GM19467 (cell line): ENCODE results near the gene DHRSX.

Source experiments
- ATAC-seq: cut with Tn5 transposase; IDR thresholded peaks from one replicate; pipeline ENCODE4 v1.9.1; 2021; ENCODE audit warnings: mild to moderate bottlenecking, moderate library complexity; ENCODE audit not compliant: unreplicated experiment

Gene DHRSX

DNA sequence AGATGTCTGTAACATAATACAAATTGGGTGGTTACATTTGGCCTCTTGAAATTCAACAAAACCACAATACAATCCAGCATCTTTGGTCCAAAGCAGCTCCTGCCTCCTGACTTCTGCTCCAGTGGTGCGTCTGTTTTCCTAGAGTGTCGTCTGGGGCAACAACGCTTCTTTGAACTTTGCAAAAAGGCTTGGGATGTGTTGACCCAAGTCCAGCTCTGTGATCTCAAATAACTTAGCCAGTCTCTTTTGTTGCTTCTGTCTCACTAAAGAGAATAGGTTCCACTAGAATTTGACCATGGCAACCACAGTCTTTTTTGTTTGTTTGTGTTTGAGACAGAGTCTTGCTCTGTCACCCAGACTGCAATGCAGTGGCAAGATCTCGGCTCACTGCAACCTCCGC is 324.0 kb downstream of the DHRSX start:
- ATAC-seq = no peak

DNA sequence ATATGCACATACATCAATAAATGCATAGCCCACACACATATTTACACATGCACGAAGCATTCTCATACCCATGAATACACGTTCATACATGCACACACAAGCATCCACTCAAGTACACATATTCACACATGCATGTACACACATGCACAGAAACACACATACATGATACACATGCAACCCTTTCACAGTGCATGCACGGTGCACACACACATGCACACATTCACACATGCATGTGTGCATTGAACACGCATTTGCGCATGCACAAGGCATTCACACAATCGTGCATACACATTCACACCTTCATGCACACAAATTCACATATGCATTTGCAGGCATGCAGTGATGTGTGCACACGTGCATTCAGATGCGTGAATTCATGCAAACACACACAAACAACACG is 324.5 kb downstream of the DHRSX start:
- no peak for ATAC-seq

GRCh38 chrX:2172359-2172758 is 328.4 kb downstream of the DHRSX start:
- no peak for ATAC-seq
